Caco-2 (cell line): ENCODE data around the gene BRK1. TPM values are rescaled to one million over a fixed set of nuclear protein-coding genes. Genes with fewer than 3 reads are reported as not detected.
A peak's percentile ranks its signal among the peaks of the same experiment; 100 is the strongest.
"Not testable (repeated sequence)": the region's sequence is repeated elsewhere in the genome, so short reads cannot be mapped to it uniquely, and the experiment has no call there.

Experiments used
- BruUV-seq: library from RNA; stranded (reverse); fragments of 400-500 nt; replicated peaks from 2 replicates; lab custom pipeline; 2021; lab: Mats Ljungman, UMichigan
- CTCF ChIA-PET: fragments of 300-600 bp; sonication (Branson Sonifier 250); formaldehyde crosslinking; loops from one replicate; lab custom pipeline; 2022; ENCODE audit warnings: antibody characterized with exemption; lab: Charles Lee
- POLR2A ChIA-PET: fragments of 300-600 bp; sonication (Branson Sonifier 250); formaldehyde crosslinking; loops from one replicate; lab custom pipeline; 2022; ENCODE audit warnings: antibody characterized with exemption; lab: Charles Lee
- DNase-seq, 2 experiments: peaks; one replicate each; pipeline versions ENCODE4 v3.0.0 to v3.0.0-alpha.2; 2020 to 2022
- H3K27me3 ChIP-seq: replicated peaks from 2 replicates; pipeline ENCODE4 v1.6.0; 2011; ENCODE audit warnings: low read length; ENCODE audit not compliant: control insufficient read depth, insufficient read depth
- H3K36me3 ChIP-seq: 2 replicates; pipeline ENCODE4 v1.5.1; 2011; ENCODE audit warnings: low read length; ENCODE audit not compliant: control insufficient read depth, insufficient read depth
- H3K4me1 ChIP-seq: fragments of 250-450 bp; sonication (Bioruptor Pico); 2 replicates; pipeline ENCODE4 v1.5.1; 2020; ENCODE audit warnings: mild to moderate bottlenecking
- H3K4me3 ChIP-seq: 2 replicates; pipeline ENCODE4 v1.5.1; 2011; ENCODE audit warnings: low read depth, mild to moderate bottlenecking, control low read depth, low read length
- H3K9me3 ChIP-seq: fragments of 250-450 bp; sonication (Bioruptor Pico); 2 replicates; pipeline ENCODE4 v1.5.1; 2020; ENCODE audit warnings: mild to moderate bottlenecking, moderate library complexity
- H3K27ac Mint-ChIP-seq: one replicate; pipeline ENCODE4 v1.8.0; 2022; ENCODE audit warnings: mixed read lengths; ENCODE audit not compliant: unreplicated experiment
- H3K27me3 Mint-ChIP-seq: one replicate; pipeline ENCODE4 v1.8.0; 2022; ENCODE audit warnings: mixed read lengths; ENCODE audit not compliant: insufficient read depth, unreplicated experiment
- H3K36me3 Mint-ChIP-seq: one replicate; pipeline ENCODE4 v1.8.0; 2022; ENCODE audit warnings: mild to moderate bottlenecking, mixed read lengths; ENCODE audit not compliant: insufficient read depth, unreplicated experiment
- H3K4me1 Mint-ChIP-seq: one replicate; pipeline ENCODE4 v1.8.0; 2022; ENCODE audit warnings: low read depth, mixed read lengths; ENCODE audit not compliant: unreplicated experiment
- H3K4me3 Mint-ChIP-seq: one replicate; pipeline ENCODE4 v1.8.0; 2022; ENCODE audit warnings: mild to moderate bottlenecking, moderate library complexity, mixed read lengths; ENCODE audit not compliant: unreplicated experiment
- H3K9me3 Mint-ChIP-seq: one replicate; pipeline ENCODE4 v1.8.0; 2022; ENCODE audit warnings: mixed read lengths; ENCODE audit not compliant: unreplicated experiment
- CTCF ChIP-seq, 2 experiments: fragments of 200-600 bp in 1 of 2; IDR thresholded peaks; 1 replicate in 1 of 2; 2 replicates in 1 of 2; pipeline versions ENCODE4 v1.5.1 to v1.8.0; 2011 to 2022; ENCODE audit warnings: antibody characterized with exemption in 1 of 2, control low read depth in 1 of 2, inconsistent platforms in 1 of 2, low read depth in 1 of 2, low read length in 1 of 2, mild to moderate bottlenecking in 1 of 2, moderate library complexity in 1 of 2; ENCODE audit not compliant: insufficient read depth in 1 of 2, severe bottlenecking in 1 of 2, unreplicated experiment in 1 of 2
- intact Hi-C: fragments of 100-400 bp; cut with micrococcal nuclease; formaldehyde crosslinking; loops from one replicate; pipeline ENCODE4 v1.10.0; 2022; ENCODE audit not compliant: unreplicated experiment
- total RNA-seq: library from RNA; stranded (reverse); gene quantifications from 2 replicates; pipeline ENCODE4 v1.2.3, GENCODE V29; 2022

Gene BRK1
- total RNA-seq, 1 experiment from 2014 or later, result 115 TPM

DNA sequence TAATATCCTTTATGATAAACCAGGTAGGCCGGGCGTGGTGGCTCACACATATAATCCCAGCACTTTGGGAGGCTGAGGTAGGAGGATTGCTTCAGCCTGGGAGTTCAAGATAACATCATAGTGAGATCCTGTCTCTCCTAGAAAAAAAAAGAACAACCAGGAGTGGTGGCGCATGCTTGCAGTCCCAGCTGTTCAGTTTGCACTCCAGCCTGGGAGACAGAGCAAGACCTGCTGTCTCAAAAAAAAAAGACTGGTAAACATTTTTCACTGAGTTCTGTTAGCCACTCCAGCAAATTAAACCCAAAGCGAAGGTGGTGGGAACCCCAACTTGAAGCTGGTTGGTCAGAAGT lies 39.6 kb downstream of the BRK1 start:
- no peaks in the 10 kb centered on the region for H3K4me1 Mint-ChIP-seq
- no peaks in the 10 kb centered on the region for H3K9me3 ChIP-seq
- H3K27ac Mint-ChIP-seq, result no peak overlapping the region
- no peak overlapping the region for H3K4me3 ChIP-seq
- DNase-seq, result no peak
- ChIA-PET CTCF (no interaction called here), POLR2A (no interaction called here)
- H3K36me3 Mint-ChIP-seq, result peaks cover 45% of the 10 kb centered on the region
- no peaks in the 10 kb centered on the region for H3K9me3 Mint-ChIP-seq
- no peak overlapping the region for H3K4me3 Mint-ChIP-seq
- no peaks in the 10 kb centered on the region for H3K27me3 ChIP-seq
- no peak for TF ChIP-seq CTCF (IDR thresholded peaks at IDR 0.05; ENCODE audit: insufficient read depth in 1 of 2, low read depth in 1 of 2, low read length in 1 of 2, severe bottlenecking in 1 of 2, unreplicated experiment in 1 of 2)
- no peaks in the 10 kb centered on the region for H3K27me3 Mint-ChIP-seq
- no peaks in the 10 kb centered on the region for H3K4me1 ChIP-seq
- intact Hi-C loops, result no loop called here
- BruUV-seq, result no TSS peak
- no peaks in the 10 kb centered on the region for H3K36me3 ChIP-seq

GRCh38 chr3:10155658-10156057 lies 40.2 kb downstream of the BRK1 start:
- Histone ChIP-seq H3K9me3 (no peaks in the 10 kb centered on the region), H3K4me1 (no peaks in the 10 kb centered on the region), H3K36me3 (no peaks in the 10 kb centered on the region), H3K27me3 (no peaks in the 10 kb centered on the region), H3K4me3 (no peak overlapping the region)
- no peaks in the 10 kb centered on the region for H3K9me3 Mint-ChIP-seq
- ChIA-PET CTCF (no interaction called here), POLR2A (interaction anchor here (0.6 kb wide), 1 partner anchor 20 kb away, joined by 3 read pairs; no protein-coding TSS in a partner anchor)
- no peaks in the 10 kb centered on the region for H3K4me1 Mint-ChIP-seq
- H3K36me3 Mint-ChIP-seq, result peaks cover 40% of the 10 kb centered on the region
- H3K4me3 Mint-ChIP-seq, result no peak overlapping the region
- no peak for TF ChIP-seq CTCF (IDR thresholded peaks at IDR 0.05; ENCODE audit: insufficient read depth in 1 of 2, low read depth in 1 of 2, low read length in 1 of 2, severe bottlenecking in 1 of 2, unreplicated experiment in 1 of 2)
- H3K27me3 Mint-ChIP-seq, result no peaks in the 10 kb centered on the region
- no peak overlapping the region for H3K27ac Mint-ChIP-seq
- BruUV-seq, result no TSS peak
- intact Hi-C loops, result no loop called here
- no peak for DNase-seq

DNA sequence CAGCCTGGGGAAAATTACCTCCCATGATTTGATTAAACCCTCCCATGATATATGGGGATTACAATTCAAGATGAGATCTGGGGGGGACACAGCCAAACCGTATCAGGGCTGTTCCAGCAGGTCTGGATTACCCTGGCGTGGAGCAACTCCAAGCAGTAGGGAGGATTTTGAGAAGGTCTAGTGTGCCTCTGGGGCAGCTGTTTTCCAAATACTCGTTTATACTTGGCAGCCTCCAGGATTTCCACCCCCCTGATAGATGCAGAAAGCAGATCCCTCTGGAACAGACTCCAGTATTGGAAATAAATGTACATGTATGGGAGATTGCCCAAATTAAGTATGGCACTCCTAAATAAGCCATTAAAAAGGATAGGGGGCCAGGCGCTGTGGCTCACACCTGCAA lies 41.6 kb downstream of the BRK1 start:
- no peak overlapping the region for H3K4me3 ChIP-seq
- Mint-ChIP-seq H3K9me3 (no peaks in the 10 kb centered on the region), H3K27ac (peak overlapping the region; percentile 42), H3K4me1 (no peaks in the 10 kb centered on the region), H3K36me3 (peaks cover 26% of the 10 kb centered on the region), H3K4me3 (no peak overlapping the region), H3K27me3 (no peaks in the 10 kb centered on the region)
- DNase-seq, result no peak
- BruUV-seq, result no TSS peak
- intact Hi-C loops, result no loop called here
- H3K9me3 ChIP-seq, result no peaks in the 10 kb centered on the region
- ChIA-PET POLR2A (no interaction called here), CTCF (no interaction called here)
- no peaks in the 10 kb centered on the region for H3K4me1 ChIP-seq
- H3K36me3 ChIP-seq, result no peaks in the 10 kb centered on the region
- H3K27me3 ChIP-seq, result no peaks in the 10 kb centered on the region
- TF ChIP-seq CTCF (IDR thresholded peaks at IDR 0.05; ENCODE audit: insufficient read depth in 1 of 2, low read depth in 1 of 2, low read length in 1 of 2, severe bottlenecking in 1 of 2, unreplicated experiment in 1 of 2), result no peak

GRCh38 chr3:10158555-10158954 lies 43.1 kb downstream of the BRK1 start:
- H3K4me1 ChIP-seq, CTCF ChIA-PET, H3K9me3 ChIP-seq, H3K27ac Mint-ChIP-seq, DNase-seq, H3K4me3 ChIP-seq, H3K9me3 Mint-ChIP-seq, POLR2A ChIA-PET, intact Hi-C loops, H3K27me3 Mint-ChIP-seq, H3K36me3 ChIP-seq, H3K4me3 Mint-ChIP-seq, BruUV-seq, H3K27me3 ChIP-seq, H3K4me1 Mint-ChIP-seq: not testable (repeated sequence)
- H3K36me3 Mint-ChIP-seq, result peaks cover 11% of the 10 kb centered on the region
